GM23338 (cell line): ENCODE data around the gene SLC37A3. TPM values are rescaled to one million over a fixed set of nuclear protein-coding genes. Genes with fewer than 3 reads are reported as not detected.

Source experiments
- ATAC-seq: fragments of 200-7000 bp; cut with Tn5 transposase; 3 replicates; pipeline ENCODE4 v1.9.1; 2020
- DNase-seq: peaks from one replicate; pipeline ENCODE4 v3.0.0-alpha.2; 2015; ENCODE audit warnings: low spot score
- H2AFZ ChIP-seq: fragments of 200-600 bp; sonication (generic); 2 replicates; pipeline ENCODE4 v1.8.0; 2016; ENCODE audit warnings: antibody characterized with exemption, mild to moderate bottlenecking, moderate library complexity
- H3F3A ChIP-seq: fragments of 200-600 bp; sonication (generic); replicated peaks from 2 replicates; pipeline ENCODE4 v1.8.0; 2017; ENCODE audit warnings: antibody characterized with exemption, mixed run types, low read depth
- H3K27ac ChIP-seq: fragments of 200-600 bp; sonication (generic); 2 replicates; pipeline ENCODE4 v1.6.1; 2016; ENCODE audit warnings: low read depth
- H3K27me3 ChIP-seq: fragments of 200-600 bp; sonication (generic); 2 replicates; pipeline ENCODE4 v1.8.0; 2016; ENCODE audit warnings: mild to moderate bottlenecking, mixed run types, moderate library complexity; ENCODE audit not compliant: insufficient read depth
- H3K36me3 ChIP-seq: fragments of 200-600 bp; sonication (generic); 2 replicates; pipeline ENCODE4 v1.8.0; 2016; ENCODE audit warnings: mild to moderate bottlenecking; ENCODE audit not compliant: insufficient read depth
- H3K4me1 ChIP-seq: fragments of 200-600 bp; sonication (generic); 2 replicates; pipeline ENCODE4 v1.8.0; 2016; ENCODE audit warnings: mild to moderate bottlenecking, moderate library complexity; ENCODE audit not compliant: insufficient read depth
- H3K4me2 ChIP-seq: fragments of 200-600 bp; sonication (generic); 2 replicates; pipeline ENCODE4 v1.7.1; 2017; ENCODE audit warnings: mixed run types
- H3K4me3 ChIP-seq: fragments of 200-600 bp; sonication (generic); 2 replicates; pipeline ENCODE4 v1.6.1; 2016; ENCODE audit warnings: mixed run types
- H3K79me2 ChIP-seq: fragments of 200-600 bp; sonication (generic); replicated peaks from 2 replicates; pipeline ENCODE4 v1.8.0; 2017; ENCODE audit warnings: mild to moderate bottlenecking; ENCODE audit not compliant: insufficient read depth
- H3K9me2 ChIP-seq: fragments of 200-600 bp; sonication (generic); 2 replicates; pipeline ENCODE4 v1.8.0; 2017; ENCODE audit not compliant: insufficient read depth
- H4K20me1 ChIP-seq: fragments of 200-600 bp; sonication (generic); replicated peaks from 2 replicates; pipeline ENCODE4 v1.8.0; 2017; ENCODE audit warnings: mild to moderate bottlenecking; ENCODE audit not compliant: insufficient read depth
- H3K27ac Mint-ChIP-seq: 2 replicates; pipeline ENCODE4 v1.8.0; 2020; ENCODE audit warnings: inconsistent platforms, mild to moderate bottlenecking, moderate library complexity, mixed read lengths
- H3K27me3 Mint-ChIP-seq: 3 replicates; pipeline ENCODE4 v1.8.0; 2022; ENCODE audit warnings: low read depth, mild to moderate bottlenecking, moderate library complexity, mixed read lengths, inconsistent platforms; ENCODE audit not compliant: insufficient read depth, poor library complexity
- H3K36me3 Mint-ChIP-seq: 3 replicates; pipeline ENCODE4 v1.8.0; 2021; ENCODE audit warnings: low read depth, mild to moderate bottlenecking, inconsistent platforms, moderate library complexity, mixed read lengths
- H3K4me1 Mint-ChIP-seq: 3 replicates; pipeline ENCODE4 v1.8.0; 2020; ENCODE audit warnings: mild to moderate bottlenecking, inconsistent platforms, mixed read lengths
- H3K4me3 Mint-ChIP-seq: 3 replicates; pipeline ENCODE4 v1.8.0; 2021; ENCODE audit warnings: moderate library complexity, mild to moderate bottlenecking, inconsistent platforms, mixed read lengths
- H3K9me3 Mint-ChIP-seq: 3 replicates; pipeline ENCODE4 v1.8.0; 2020; ENCODE audit warnings: moderate library complexity, mild to moderate bottlenecking, inconsistent platforms, mixed read lengths
- ZNF331 ChIP-seq: fragments of 250-450 bp; sonication (Bioruptor Pico); IDR thresholded peaks from 2 replicates; pipeline ENCODE4 v1.5.0; 2020; ENCODE audit warnings: low read depth, mild to moderate bottlenecking, moderate library complexity
- polyA plus RNA-seq: library from polyadenylated mRNA; unstranded; fragments of >200 nt; fragmentation: Nextera tagmentation; extraction: Ambion mirVana; gene quantifications from 2 replicates; pipeline ENCODE4 v1.2.1, GENCODE V29; 2016
- total RNA-seq: library from RNA; depleted of rRNA; stranded (reverse); fragments of >200 nt; shearing (Covaris generic); gene quantifications from 2 replicates; pipeline ENCODE4 v1.2.3, GENCODE V29; 2014
- TF ChIP-seq, protein P1 (sequence below): fragments of 250-450 bp; sonication (Bioruptor Pico); IDR thresholded peaks from 2 replicates; pipeline ENCODE4 v1.5.0; 2020; ENCODE audit warnings: mild to moderate bottlenecking, moderate library complexity

Gene SLC37A3
- total and polyA plus RNA-seq, 2 experiments from 2014 or later: 35.6 to 86.2 TPM

DNA sequence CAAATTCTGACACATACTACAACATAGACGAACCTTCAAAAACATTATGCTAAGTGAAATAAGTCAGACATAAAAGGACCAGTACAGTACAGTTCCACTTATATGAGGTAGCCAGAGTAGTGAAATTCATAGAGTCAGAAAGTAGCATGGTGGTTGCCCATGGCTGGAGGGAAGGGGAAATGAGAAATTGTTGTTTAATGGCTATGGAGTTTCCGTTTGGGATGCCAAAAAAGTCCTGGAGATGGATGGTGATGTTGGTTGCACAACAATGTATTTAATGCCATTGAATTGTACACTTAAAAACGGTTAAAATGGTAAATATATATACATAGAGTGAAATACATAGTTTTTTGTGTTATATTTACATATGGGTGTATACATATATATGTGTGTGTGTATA is 2.1 kb upstream of the SLC37A3 start:
- no peaks in the 10 kb centered on the region for H3K9me2 ChIP-seq
- peaks cover 30% of the 10 kb centered on the region for H3K4me1 Mint-ChIP-seq

More for the DNA sequence above, 2.1 kb upstream of the SLC37A3 start:
- H3K4me3 ChIP-seq: no peak overlapping the region
- no peak overlapping the region for H3K4me2 ChIP-seq
- no peak overlapping the region for H3K27ac Mint-ChIP-seq
- no peaks in the 10 kb centered on the region for H3K9me3 Mint-ChIP-seq
- no peaks in the 10 kb centered on the region for H3K36me3 ChIP-seq
- peaks cover 10% of the 10 kb centered on the region for H3K4me1 ChIP-seq
- peaks cover 11% of the 10 kb centered on the region for H4K20me1 ChIP-seq
- no peak overlapping the region for H3K27ac ChIP-seq
- DNase-seq: no peak
- H3K27me3 Mint-ChIP-seq: peaks cover 11% of the 10 kb centered on the region
- no peak for ATAC-seq
- peaks cover 4% of the 10 kb centered on the region; the same call in 1 of the 3 replicates for H3K36me3 Mint-ChIP-seq
- peaks cover 26% of the 10 kb centered on the region for H3K79me2 ChIP-seq
- H3F3A ChIP-seq: peaks cover 3% of the 10 kb centered on the region; the same call in 1 of the 2 replicates
- no peak overlapping the region for H2AFZ ChIP-seq
- TF ChIP-seq, protein P1, sequence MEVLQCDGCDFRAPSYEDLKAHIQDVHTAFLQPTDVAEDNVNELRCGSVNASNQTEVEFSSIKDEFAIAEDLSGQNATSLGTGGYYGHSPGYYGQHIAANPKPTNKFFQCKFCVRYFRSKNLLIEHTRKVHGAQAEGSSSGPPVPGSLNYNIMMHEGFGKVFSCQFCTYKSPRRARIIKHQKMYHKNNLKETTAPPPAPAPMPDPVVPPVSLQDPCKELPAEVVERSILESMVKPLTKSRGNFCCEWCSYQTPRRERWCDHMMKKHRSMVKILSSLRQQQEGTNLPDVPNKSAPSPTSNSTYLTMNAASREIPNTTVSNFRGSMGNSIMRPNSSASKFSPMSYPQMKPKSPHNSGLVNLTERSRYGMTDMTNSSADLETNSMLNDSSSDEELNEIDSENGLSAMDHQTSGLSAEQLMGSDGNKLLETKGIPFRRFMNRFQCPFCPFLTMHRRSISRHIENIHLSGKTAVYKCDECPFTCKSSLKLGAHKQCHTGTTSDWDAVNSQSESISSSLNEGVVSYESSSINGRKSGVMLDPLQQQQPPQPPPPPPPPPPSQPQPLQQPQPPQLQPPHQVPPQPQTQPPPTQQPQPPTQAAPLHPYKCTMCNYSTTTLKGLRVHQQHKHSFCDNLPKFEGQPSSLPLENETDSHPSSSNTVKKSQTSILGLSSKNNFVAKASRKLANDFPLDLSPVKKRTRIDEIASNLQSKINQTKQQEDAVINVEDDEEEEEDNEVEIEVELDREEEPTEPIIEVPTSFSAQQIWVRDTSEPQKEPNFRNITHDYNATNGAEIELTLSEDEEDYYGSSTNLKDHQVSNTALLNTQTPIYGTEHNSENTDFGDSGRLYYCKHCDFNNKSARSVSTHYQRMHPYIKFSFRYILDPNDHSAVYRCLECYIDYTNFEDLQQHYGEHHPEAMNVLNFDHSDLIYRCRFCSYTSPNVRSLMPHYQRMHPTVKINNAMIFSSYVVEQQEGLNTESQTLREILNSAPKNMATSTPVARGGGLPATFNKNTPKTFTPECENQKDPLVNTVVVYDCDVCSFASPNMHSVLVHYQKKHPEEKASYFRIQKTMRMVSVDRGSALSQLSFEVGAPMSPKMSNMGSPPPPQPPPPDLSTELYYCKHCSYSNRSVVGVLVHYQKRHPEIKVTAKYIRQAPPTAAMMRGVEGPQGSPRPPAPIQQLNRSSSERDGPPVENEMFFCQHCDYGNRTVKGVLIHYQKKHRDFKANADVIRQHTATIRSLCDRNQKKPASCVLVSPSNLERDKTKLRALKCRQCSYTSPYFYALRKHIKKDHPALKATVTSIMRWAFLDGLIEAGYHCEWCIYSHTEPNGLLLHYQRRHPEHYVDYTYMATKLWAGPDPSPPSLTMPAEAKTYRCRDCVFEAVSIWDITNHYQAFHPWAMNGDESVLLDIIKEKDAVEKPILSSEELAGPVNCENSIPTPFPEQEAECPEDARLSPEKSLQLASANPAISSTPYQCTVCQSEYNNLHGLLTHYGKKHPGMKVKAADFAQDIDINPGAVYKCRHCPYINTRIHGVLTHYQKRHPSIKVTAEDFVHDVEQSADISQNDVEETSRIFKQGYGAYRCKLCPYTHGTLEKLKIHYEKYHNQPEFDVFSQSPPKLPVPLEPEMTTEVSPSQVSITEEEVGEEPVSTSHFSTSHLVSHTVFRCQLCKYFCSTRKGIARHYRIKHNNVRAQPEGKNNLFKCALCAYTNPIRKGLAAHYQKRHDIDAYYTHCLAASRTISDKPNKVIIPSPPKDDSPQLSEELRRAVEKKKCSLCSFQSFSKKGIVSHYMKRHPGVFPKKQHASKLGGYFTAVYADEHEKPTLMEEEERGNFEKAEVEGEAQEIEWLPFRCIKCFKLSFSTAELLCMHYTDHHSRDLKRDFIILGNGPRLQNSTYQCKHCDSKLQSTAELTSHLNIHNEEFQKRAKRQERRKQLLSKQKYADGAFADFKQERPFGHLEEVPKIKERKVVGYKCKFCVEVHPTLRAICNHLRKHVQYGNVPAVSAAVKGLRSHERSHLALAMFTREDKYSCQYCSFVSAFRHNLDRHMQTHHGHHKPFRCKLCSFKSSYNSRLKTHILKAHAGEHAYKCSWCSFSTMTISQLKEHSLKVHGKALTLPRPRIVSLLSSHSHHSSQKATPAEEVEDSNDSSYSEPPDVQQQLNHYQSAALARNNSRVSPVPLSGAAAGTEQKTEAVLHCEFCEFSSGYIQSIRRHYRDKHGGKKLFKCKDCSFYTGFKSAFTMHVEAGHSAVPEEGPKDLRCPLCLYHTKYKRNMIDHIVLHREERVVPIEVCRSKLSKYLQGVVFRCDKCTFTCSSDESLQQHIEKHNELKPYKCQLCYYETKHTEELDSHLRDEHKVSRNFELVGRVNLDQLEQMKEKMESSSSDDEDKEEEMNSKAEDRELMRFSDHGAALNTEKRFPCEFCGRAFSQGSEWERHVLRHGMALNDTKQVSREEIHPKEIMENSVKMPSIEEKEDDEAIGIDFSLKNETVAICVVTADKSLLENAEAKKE (CRISPR knock-in tag): no peak
- no peak for TF ChIP-seq ZNF331 (CRISPR knock-in tag)
- H3K27me3 ChIP-seq: no peaks in the 10 kb centered on the region
- H3K4me3 Mint-ChIP-seq: no peak overlapping the region
